Stimulated activated CD4-positive, alpha-beta T cell treated with anti-CD3 and anti-CD28 coated beads, Interleukin-4, amount 100 ng/mL, for 24 hours (primary cell): ENCODE results near the gene FOXJ2.
"Not testable (repeated sequence)": the region's sequence is repeated elsewhere in the genome, so short reads cannot be mapped to it uniquely, and the experiment has no call there.

Source experiments
- DNase-seq: peaks from one replicate; pipeline ENCODE4 v3.0.0-alpha.2; 2020

The FOXJ2 gene

GRCh38 chr12:8032242-8033152, at the start of gene FOXJ2:
TSS of gene FOXJ2 (plus strand) at chr12:8032716. CDS start at chr12:8039833, 7,117 bp downstream.
- peak; percentile 79 for DNase-seq

- DNase-seq = not testable (repeated sequence)
Measured at GRCh38 chr12:7983019-7983418, 49.5 kb upstream of the FOXJ2 start.

GRCh38 chr12:7983460-7983859, 49.1 kb upstream of the FOXJ2 start:
- not testable (repeated sequence) for DNase-seq

- no peak for DNase-seq
Measured at GRCh38 chr12:7984900-7985299, 47.6 kb upstream of the FOXJ2 start.

- no peak for DNase-seq
Measured at GRCh38 chr12:7985802-7986418, 46.6 kb upstream of the FOXJ2 start.

- DNase-seq = peak; percentile 75
Measured at GRCh38 chr12:7989827-7990491, 42.6 kb upstream of the FOXJ2 start.

- DNase-seq = no peak
Measured at GRCh38 chr12:7991535-7991934, 41.0 kb upstream of the FOXJ2 start.

GRCh38 chr12:7994731-7995205, 37.7 kb upstream of the FOXJ2 start:
- DNase-seq = no peak

- DNase-seq = peak; percentile 90
Measured at GRCh38 chr12:7995266-7995963, 37.1 kb upstream of the FOXJ2 start.

- DNase-seq = not testable (repeated sequence)
Measured at GRCh38 chr12:8000827-8001226, 31.7 kb upstream of the FOXJ2 start.

- not testable (repeated sequence) for DNase-seq
Measured at GRCh38 chr12:8001496-8001895, 31.0 kb upstream of the FOXJ2 start.

GRCh38 chr12:8004897-8005296, 27.6 kb upstream of the FOXJ2 start:
- not testable (repeated sequence) for DNase-seq

- no peak for DNase-seq
Measured at GRCh38 chr12:8011331-8011730, 21.2 kb upstream of the FOXJ2 start.

- no peak for DNase-seq
Measured at GRCh38 chr12:8012651-8013309, 19.7 kb upstream of the FOXJ2 start.

GRCh38 chr12:8014836-8015235, 17.7 kb upstream of the FOXJ2 start:
- DNase-seq = no peak

GRCh38 chr12:8018213-8018612, 14.3 kb upstream of the FOXJ2 start:
- DNase-seq = not testable (repeated sequence)

GRCh38 chr12:8018666-8019581, 13.6 kb upstream of the FOXJ2 start:
- DNase-seq = no peak

GRCh38 chr12:8026291-8026900, 6.1 kb upstream of the FOXJ2 start:
- peak; percentile 97 for DNase-seq

GRCh38 chr12:8027856-8028255, 4.7 kb upstream of the FOXJ2 start:
- no peak for DNase-seq

- DNase-seq = no peak
Measured at GRCh38 chr12:8028267-8028666, 4.2 kb upstream of the FOXJ2 start.

GRCh38 chr12:8030189-8030588, 2.3 kb upstream of the FOXJ2 start:
- no peak for DNase-seq
